DOHH2 (cell line): ENCODE measurements around the gene ANKRD34B.

Experiments
- H3F3A ChIP-seq: fragments of 200-600 bp; sonication (generic), shearing (Covaris generic); 2 replicates; pipeline ENCODE4 v1.6.0; 2016; ENCODE audit warnings: antibody characterized with exemption, mild to moderate bottlenecking; ENCODE audit not compliant: control insufficient read depth, insufficient read depth
- H3K27ac ChIP-seq: fragments of 200-600 bp; sonication (generic); 2 replicates; pipeline ENCODE4 v1.5.1; 2014; ENCODE audit warnings: low read depth, mild to moderate bottlenecking, low read length, moderate library complexity
- H3K27me3 ChIP-seq: fragments of 200-600 bp; sonication (generic); 2 replicates; pipeline ENCODE4 v1.6.1; 2014; ENCODE audit warnings: mild to moderate bottlenecking, low read length, mixed read lengths; ENCODE audit not compliant: control insufficient read depth
- H3K36me3 ChIP-seq: fragments of 200-600 bp; sonication (generic); 2 replicates; pipeline ENCODE4 v1.6.1; 2014; ENCODE audit warnings: mild to moderate bottlenecking, low read length, moderate library complexity, mixed read lengths; ENCODE audit not compliant: control insufficient read depth
- H3K4me1 ChIP-seq: fragments of 200-600 bp; sonication (generic); 2 replicates; pipeline ENCODE4 v1.6.1; 2014; ENCODE audit warnings: mild to moderate bottlenecking, low read length, mixed read lengths; ENCODE audit not compliant: control insufficient read depth
- H3K4me2 ChIP-seq: fragments of 200-600 bp; sonication (generic); 2 replicates; pipeline ENCODE4 v1.6.0; 2014; ENCODE audit warnings: mild to moderate bottlenecking, low read length, moderate library complexity
- H3K4me3 ChIP-seq: fragments of 200-600 bp; sonication (generic); 2 replicates; pipeline ENCODE4 v1.5.1; 2014; ENCODE audit warnings: mild to moderate bottlenecking, low read length, mixed read lengths
- H3K79me2 ChIP-seq: fragments of 200-600 bp; sonication (generic); 2 replicates; pipeline ENCODE4 v1.6.1; 2014; ENCODE audit warnings: mild to moderate bottlenecking, low read length, mixed read lengths; ENCODE audit not compliant: control insufficient read depth
- H3K9me2 ChIP-seq: fragments of 200-600 bp; sonication (generic); replicated peaks from 2 replicates; pipeline ENCODE4 v1.6.1; 2014; ENCODE audit warnings: mild to moderate bottlenecking, low read length, mixed read lengths; ENCODE audit not compliant: control insufficient read depth
- H3K9me3 ChIP-seq: fragments of 200-600 bp; sonication (generic); 2 replicates; pipeline ENCODE4 v1.6.1; 2014; ENCODE audit warnings: antibody characterized with exemption, low read length, mixed read lengths; ENCODE audit not compliant: control insufficient read depth, insufficient read depth
- H4K20me1 ChIP-seq: fragments of 200-600 bp; sonication (generic); 2 replicates; pipeline ENCODE4 v1.6.0; 2014; ENCODE audit warnings: low read depth, mild to moderate bottlenecking, antibody characterized with exemption, low read length, moderate library complexity; ENCODE audit not compliant: control insufficient read depth, insufficient read depth
- CTCF ChIP-seq: fragments of 200-600 bp; sonication (generic); IDR thresholded peaks from one replicate; pipeline ENCODE4 v1.5.1; 2014; ENCODE audit warnings: antibody characterized with exemption, mild to moderate bottlenecking, low read depth, low read length; ENCODE audit not compliant: poor library complexity, severe bottlenecking
- EZH2phosphoT487 ChIP-seq: fragments of 200-600 bp; sonication (generic); IDR thresholded peaks from 2 replicates; pipeline ENCODE4 v1.6.1; 2017; ENCODE audit warnings: borderline replicate concordance, mild to moderate bottlenecking, antibody characterized with exemption, low read length, moderate library complexity, mixed read lengths

ANKRD34B gene

DNA sequence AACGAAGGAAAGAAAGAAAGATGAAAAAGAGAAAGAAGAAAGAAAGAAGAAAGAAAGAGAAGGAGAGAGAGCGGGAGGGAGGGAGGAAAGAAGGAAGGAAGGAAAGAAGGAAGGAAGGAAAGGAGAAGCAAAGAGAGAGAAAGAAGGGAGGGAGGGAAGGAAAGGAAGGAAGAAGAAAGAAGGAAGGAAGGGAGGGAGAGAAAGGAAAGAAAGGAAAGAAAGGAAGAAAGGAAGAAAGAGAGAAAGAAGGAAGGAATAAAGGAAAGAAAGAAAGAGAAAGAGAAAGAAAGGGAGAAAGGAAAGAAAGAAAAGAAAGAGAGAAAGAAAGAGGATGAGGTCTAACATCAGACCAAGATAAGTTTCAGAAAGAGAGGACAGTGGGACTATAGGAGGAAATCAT is 9.0 kb upstream of the ANKRD34B start:
- H3K27me3 ChIP-seq, result peaks cover 3% of the 10 kb centered on the region; the same call in 1 of the 2 replicates
- H3K4me1 ChIP-seq, result no peaks in the 10 kb centered on the region
- no peak overlapping the region for H3K4me2 ChIP-seq
- H4K20me1 ChIP-seq, result no peaks in the 10 kb centered on the region
- H3K9me3 ChIP-seq, result no peaks in the 10 kb centered on the region
- H3F3A ChIP-seq, result no peaks in the 10 kb centered on the region
- no peak overlapping the region for H3K4me3 ChIP-seq
- no peaks in the 10 kb centered on the region for H3K36me3 ChIP-seq
- no peak overlapping the region for H3K27ac ChIP-seq
- H3K79me2 ChIP-seq, result no peaks in the 10 kb centered on the region
- no peaks in the 10 kb centered on the region for H3K9me2 ChIP-seq
- TF ChIP-seq EZH2phosphoT487 (no peak), CTCF (no peak)

DNA sequence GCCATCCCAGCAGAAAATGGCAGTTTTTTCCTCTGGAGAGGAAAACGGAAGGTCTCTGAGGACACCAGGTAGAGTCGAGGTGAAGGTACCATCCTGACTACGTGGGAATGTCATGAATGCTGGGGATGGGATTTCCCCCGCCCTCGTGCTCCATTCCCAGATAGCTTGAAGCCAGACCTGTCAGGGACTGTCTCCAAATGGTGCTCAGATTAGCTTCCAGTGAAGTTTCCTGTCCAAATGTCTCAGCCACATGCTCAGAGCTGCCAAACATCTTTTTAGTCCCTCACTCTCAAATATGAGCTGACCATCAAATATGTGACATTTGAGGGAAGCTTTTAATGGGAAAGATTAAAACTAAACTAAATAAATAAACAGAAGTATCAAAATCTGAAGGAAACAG is 7.6 kb upstream of the ANKRD34B start:
- Histone ChIP-seq H3K4me2 (no peak overlapping the region), H3K9me2 (no peaks in the 10 kb centered on the region), H3K79me2 (no peaks in the 10 kb centered on the region), H3K27ac (no peak overlapping the region), H3F3A (no peaks in the 10 kb centered on the region), H3K4me1 (no peaks in the 10 kb centered on the region), H3K9me3 (no peaks in the 10 kb centered on the region), H3K4me3 (no peak overlapping the region), H3K36me3 (no peaks in the 10 kb centered on the region), H3K27me3 (peaks cover 9% of the 10 kb centered on the region), H4K20me1 (no peaks in the 10 kb centered on the region)
- no peak for TF ChIP-seq EZH2phosphoT487
- no peak for TF ChIP-seq CTCF

GRCh38 chr5:80576383-80576782 is 6.3 kb upstream of the ANKRD34B start:
- no peaks in the 10 kb centered on the region for H3F3A ChIP-seq
- H3K4me2 ChIP-seq, result no peak overlapping the region
- H3K27me3 ChIP-seq, result peaks cover 15% of the 10 kb centered on the region
- TF ChIP-seq CTCF (no peak), EZH2phosphoT487 (no peak)
- no peaks in the 10 kb centered on the region for H3K9me2 ChIP-seq
- H4K20me1 ChIP-seq, result no peaks in the 10 kb centered on the region
- H3K4me3 ChIP-seq, result no peak overlapping the region
- H3K4me1 ChIP-seq, result no peaks in the 10 kb centered on the region
- H3K27ac ChIP-seq, result no peak overlapping the region
- no peaks in the 10 kb centered on the region for H3K79me2 ChIP-seq
- no peaks in the 10 kb centered on the region for H3K9me3 ChIP-seq
- H3K36me3 ChIP-seq, result no peaks in the 10 kb centered on the region

GRCh38 chr5:80573062-80573461 is 3.0 kb upstream of the ANKRD34B start:
- TF ChIP-seq CTCF, result no peak
- no peak for TF ChIP-seq EZH2phosphoT487
- peaks cover 15% of the 10 kb centered on the region for H3K27me3 ChIP-seq
- no peaks in the 10 kb centered on the region for H4K20me1 ChIP-seq
- no peaks in the 10 kb centered on the region for H3K9me2 ChIP-seq
- H3K9me3 ChIP-seq, result no peaks in the 10 kb centered on the region
- no peak overlapping the region for H3K27ac ChIP-seq
- no peaks in the 10 kb centered on the region for H3K79me2 ChIP-seq
- no peaks in the 10 kb centered on the region for H3K4me1 ChIP-seq
- H3K36me3 ChIP-seq, result no peaks in the 10 kb centered on the region
- no peak overlapping the region for H3K4me3 ChIP-seq
- no peaks in the 10 kb centered on the region for H3F3A ChIP-seq
- H3K4me2 ChIP-seq, result no peak overlapping the region
